ENCODE measurements around the gene LIX1L. TPM values are rescaled to one million over a fixed set of nuclear protein-coding genes. Genes with fewer than 3 reads are reported as not detected.

LIX1L gene
- 10 to 100 TPM in 3 of 5 donors, 1 to 10 TPM in 2; 5.8 to 28.4 (median 14.0) TPM for total RNA-seq
- 1 to 10 TPM; 7.2 to 8.2 (median 7.4) TPM for polyA plus RNA-seq
- long read RNA-seq, donor 1, transcript LIX1L-201 (6 exons, 3,975 nt), result major isoform, 7 of 7 reads
- long read RNA-seq, donor 1, partial matches to known transcripts, result 0 of 7 reads
- long read RNA-seq, donor 1, other reads (novel, unspliced or antisense), result 0 of 7 reads
- long read RNA-seq, donor 2, transcript LIX1L-201 (6 exons, 3,975 nt), result major isoform, 11 of 11 reads
- long read RNA-seq, donor 2, partial matches to known transcripts, result 0 of 11 reads
- long read RNA-seq, donor 2, other reads (novel, unspliced or antisense), result 0 of 11 reads
- long read RNA-seq, donor 3, partial matches to known transcripts, result 0 of 4 reads
- long read RNA-seq, donor 3, other reads (novel, unspliced or antisense), result 0 of 4 reads
- long read RNA-seq, donor 4, partial matches to known transcripts, result 0 of 2 reads
- long read RNA-seq, donor 4, other reads (novel, unspliced or antisense), result 0 of 2 reads
- long read RNA-seq, donor 5, transcript LIX1L-201 (6 exons, 3,975 nt), result major isoform, 11 of 11 reads
- long read RNA-seq, donor 5, partial matches to known transcripts, result 0 of 11 reads
- long read RNA-seq, donor 5, other reads (novel, unspliced or antisense), result 0 of 11 reads
- long read RNA-seq, donor 6, result 0 reads
- long read RNA-seq, donor 7, transcript LIX1L-201 (6 exons, 3,975 nt), result major isoform, 11 of 116 reads
- long read RNA-seq, donor 7, partial matches to known transcripts, result 94 of 116 reads
- long read RNA-seq, donor 7, other reads (novel, unspliced or antisense), result 11 of 116 reads
- long read RNA-seq, donor 8, partial matches to known transcripts, result 0 of 3 reads
- long read RNA-seq, donor 8, other reads (novel, unspliced or antisense), result 0 of 3 reads
- long read RNA-seq, donor 9, transcript LIX1L-201 (6 exons, 3,975 nt), result major isoform, 7 of 7 reads
- long read RNA-seq, donor 9, partial matches to known transcripts, result 0 of 7 reads
- long read RNA-seq, donor 9, other reads (novel, unspliced or antisense), result 0 of 7 reads
- long read RNA-seq, donor 10, partial matches to known transcripts, result 0 of 3 reads
- long read RNA-seq, donor 10, other reads (novel, unspliced or antisense), result 0 of 3 reads

DNA sequence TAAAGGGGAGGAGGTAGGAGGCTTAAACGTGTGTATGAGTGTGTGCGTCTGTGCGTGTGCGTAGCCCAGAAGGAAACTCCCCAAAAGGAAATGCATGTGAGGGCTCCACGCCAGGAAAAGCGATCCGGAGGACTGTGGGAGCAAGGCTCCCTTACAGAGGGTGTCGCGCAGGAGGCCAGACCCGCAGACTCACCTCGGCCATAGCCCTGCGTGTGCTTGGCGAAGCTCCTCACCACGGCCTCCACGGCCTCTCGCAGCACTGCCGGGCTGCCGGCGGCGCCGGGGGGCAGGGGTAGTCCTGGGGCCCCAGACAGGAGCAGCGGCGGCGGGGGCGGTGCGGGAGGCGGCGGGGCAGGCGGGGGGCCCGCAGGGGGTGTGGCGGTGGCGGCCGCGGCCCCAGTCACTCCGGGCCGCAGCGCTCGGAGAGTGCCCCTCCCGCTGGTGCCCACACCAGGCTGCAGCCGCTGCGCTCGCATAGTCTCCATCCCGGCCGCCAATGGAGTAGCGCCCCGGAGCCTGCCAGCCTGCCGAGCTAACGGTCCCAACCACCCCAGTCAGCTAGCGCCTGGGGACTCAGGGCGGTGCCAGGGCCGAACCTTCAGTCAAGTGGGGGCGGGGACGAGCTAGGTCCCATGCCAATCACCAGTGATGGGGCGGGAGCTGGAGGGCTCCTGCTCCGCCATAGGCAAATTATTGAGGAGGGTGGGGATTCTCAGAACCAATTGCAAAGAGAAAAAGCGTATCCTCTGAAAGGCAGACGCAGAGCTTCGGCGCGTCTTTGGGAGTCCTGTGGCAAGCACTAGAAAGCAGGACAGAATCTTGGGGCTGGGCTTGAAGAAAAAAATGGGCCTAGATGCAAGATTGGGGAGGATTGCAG, at the start of gene LIX1L:
LIX1L (minus strand) TSS at position 575 of the 877 bp plus-strand sequence; CDS start at position 485, 90 bp downstream.
- peaks cover 0 to 14% (median 8%) of the 10 kb centered on the region in 3 donors for H3K27me3 ChIP-seq
- H3K4me3 ChIP-seq, result peak within 1 kb of the TSS; percentile 82 to 96 (median 92)
- DNase-seq, result peak; percentile 96 to 99
- H3K4me1 ChIP-seq, result peaks cover 29 to 84% (median 71%) of the 10 kb centered on the region in 4 donors
- 0 to 1% (median 0%) methylated on average over 25 to 60 of the region's 60 CpGs for WGBS, 5 donors
- TF ChIP-seq POLR2A (IDR thresholded peaks at IDR 0.05) (peak in 2 of 4 donors; percentile 34 to 54), CTCF (IDR thresholded peaks at IDR 0.05) (peak in 1 of 7 experiments; percentile 7), POLR2AphosphoS5 (IDR thresholded peaks at IDR 0.05) (peak; percentile 85 to 96 (median 93)), EP300 (IDR thresholded peaks at IDR 0.05) (peak; percentile 45)
- no peaks in the 10 kb centered on the region for H3K9me3 ChIP-seq
- H3K36me3 ChIP-seq, result no peaks in the 10 kb centered on the region
- intact Hi-C loops (cut with DNase I; ENCODE audit: low total_unique reads), result no loop called here
- H3K27ac ChIP-seq, result peak within 1 kb of the TSS; percentile 86 to 99 (median 94)

DNA sequence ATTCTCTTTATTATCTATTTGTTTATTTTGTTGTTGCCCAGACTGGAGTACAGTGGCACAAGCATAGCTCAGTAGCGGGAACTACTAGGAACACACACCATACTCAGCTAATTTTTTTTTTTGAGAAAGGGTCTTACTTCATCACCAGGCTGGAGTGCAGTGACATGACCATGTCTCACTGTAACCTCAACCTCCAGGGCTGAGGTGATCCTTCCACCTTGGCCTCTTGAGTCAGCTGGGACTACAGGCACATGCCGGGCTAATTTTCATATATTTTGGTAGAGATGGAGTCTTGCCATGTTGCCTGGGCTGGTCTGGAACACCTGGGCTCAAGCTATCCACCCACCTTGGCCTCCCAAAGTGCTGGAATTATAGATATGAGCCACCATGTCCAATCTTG, 43.9 kb upstream of the LIX1L start:
- WGBS, 5 donors, result 96 to 100% (median 100%) methylated on average over 2 of the region's 2 CpGs

GRCh38 chr1:145999321-146000024, 41.7 kb upstream of the LIX1L start:
- Histone ChIP-seq H3K36me3 (peaks cover 9 to 19% (median 11%) of the 10 kb centered on the region in 4 donors), H3K27ac (peak overlapping the region; percentile 81 to 100 (median 97)), H3K9me3 (no peaks in the 10 kb centered on the region), H3K4me3 (peak overlapping the region in 3 of 4 donors; percentile 18 to 97 (median 74)), H3K27me3 (no peaks in the 10 kb centered on the region), H3K4me1 (peaks cover 31 to 50% (median 33%) of the 10 kb centered on the region in 4 donors)
- WGBS, 5 donors, result 10 to 20% (median 18%) methylated on average over 5 of the region's 5 CpGs
- intact Hi-C loops (cut with DNase I; ENCODE audit: low total_unique reads), result no loop called here
- TF ChIP-seq POLR2AphosphoS5 (IDR thresholded peaks at IDR 0.05), result peak in 2 of 3 donors; percentile 48 to 78
- TF ChIP-seq POLR2A (IDR thresholded peaks at IDR 0.05), result no peak
- DNase-seq, result peak; percentile 65

More for the DNA sequence above, 43.9 kb upstream of the LIX1L start:
- intact Hi-C loops (cut with DNase I; ENCODE audit: low total_unique reads), result no loop called here
- Histone ChIP-seq H3K36me3 (no peaks in the 10 kb centered on the region), H3K27me3 (no peaks in the 10 kb centered on the region), H3K4me3 (no peak overlapping the region), H3K27ac (peak overlapping the region in 4 of 5 donors; percentile 12 to 100 (median 42)), H3K9me3 (no peaks in the 10 kb centered on the region), H3K4me1 (peaks cover 41 to 62% (median 49%) of the 10 kb centered on the region in 4 donors)
- TF ChIP-seq POLR2A (IDR thresholded peaks at IDR 0.05) (no peak), CTCF (IDR thresholded peaks at IDR 0.05) (no peak), POLR2AphosphoS5 (IDR thresholded peaks at IDR 0.05) (no peak), EP300 (IDR thresholded peaks at IDR 0.05) (no peak)
- DNase-seq, result no peak

DNA sequence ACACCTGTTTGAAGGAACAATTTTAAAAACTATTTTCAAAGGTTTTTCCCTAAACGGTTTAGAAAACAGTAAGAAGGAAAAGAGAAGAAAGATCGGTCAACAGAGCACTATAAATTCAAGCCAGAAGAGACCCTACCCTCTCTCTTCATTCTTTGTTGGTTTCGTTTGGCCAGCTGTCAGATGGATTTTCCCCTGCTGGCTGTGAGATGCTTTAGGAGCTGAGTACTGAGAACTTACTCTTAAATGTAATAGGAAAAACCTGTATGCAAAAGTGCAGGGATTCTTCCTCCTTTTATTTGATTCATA, 39.9 kb upstream of the LIX1L start:
- DNase-seq, result peak in 1 of 2 donors; percentile 72
- intact Hi-C loops (cut with DNase I; ENCODE audit: low total_unique reads), result no loop called here
- Histone ChIP-seq H3K4me1 (peaks cover 35 to 56% (median 42%) of the 10 kb centered on the region in 4 donors), H3K27ac (peak overlapping the region; percentile 75 to 100 (median 97)), H3K36me3 (peaks cover 27 to 37% (median 29%) of the 10 kb centered on the region in 4 donors), H3K9me3 (no peaks in the 10 kb centered on the region), H3K4me3 (peak overlapping the region; percentile 70 to 97 (median 76)), H3K27me3 (no peaks in the 10 kb centered on the region)
- 11 to 20% (median 15%) methylated on average over 3 of the region's 3 CpGs for WGBS, 5 donors
- no peak for TF ChIP-seq CTCF (IDR thresholded peaks at IDR 0.05)
- TF ChIP-seq POLR2A (IDR thresholded peaks at IDR 0.05), result no peak
- TF ChIP-seq POLR2AphosphoS5 (IDR thresholded peaks at IDR 0.05), result no peak
- no peak for TF ChIP-seq EP300 (IDR thresholded peaks at IDR 0.05)
